Esophagus squamous epithelium (tissue), 5 donors: Measurements from ENCODE around the gene PDGFRB. TPM values are rescaled to one million over a fixed set of nuclear protein-coding genes. Genes with fewer than 3 reads are reported as not detected.

Source experiments
- DNase-seq: peaks from one replicate; lab custom pipeline; 2025; lab: John Stamatoyannopoulos, UW
- H3K27ac ChIP-seq, 4 donors: fragments of 200-600 bp; sonication (generic); one replicate each; pipeline ENCODE4 v1.5.1; 2016 to 2019; ENCODE audit warnings: mild to moderate bottlenecking in 1 of 4
- H3K27me3 ChIP-seq, 4 donors: fragments of 200-600 bp; sonication (generic); 1 replicate in 3 of 4; 2 replicates in 1 of 4; pipeline versions ENCODE4 v1.5.1 to v1.6.0; 2017 to 2021; ENCODE audit warnings: antibody characterized with exemption in 1 of 4
- H3K36me3 ChIP-seq, 3 donors: fragments of 200-600 bp; sonication (generic); one replicate each; pipeline ENCODE4 v1.5.1; 2016 to 2019
- H3K4me1 ChIP-seq, 3 donors: fragments of 200-600 bp; sonication (generic); one replicate each; pipeline ENCODE4 v1.5.1; 2017 to 2019
- H3K4me3 ChIP-seq, 4 donors: fragments of 200-600 bp; sonication (generic); 1 replicate in 3 of 4; 2 replicates in 1 of 4; pipeline ENCODE4 v1.5.1; 2016 to 2019; ENCODE audit warnings: mild to moderate bottlenecking in 2 of 4, moderate library complexity in 1 of 4
- H3K9me3 ChIP-seq, 3 donors: fragments of 200-600 bp; sonication (generic); one replicate each; pipeline ENCODE4 v1.5.1; 2016 to 2019
- POLR2A ChIP-seq, 4 donors: fragments of 450-650 bp; IDR thresholded peaks; one replicate each; pipeline ENCODE4 v1.6.1; 2017; ENCODE audit warnings: antibody characterized with exemption in 4 of 4, mild to moderate bottlenecking in 4 of 4, moderate library complexity in 3 of 4
- WGBS, 2 donors: methylation state at CpG; one replicate each; pipeline ENCODE4 v1.1.5; 2018; 5-methylcytosine and 5-hydroxymethylcytosine counted together
- intact Hi-C: fragments of 100-400 bp; cut with DNase I; formaldehyde crosslinking; loops from one replicate; pipeline ENCODE4 v1.15.0; 2022
- total RNA-seq, 4 donors: library from RNA; depleted of rRNA; stranded (reverse); fragments of >200 nt; gene quantifications; one replicate each; pipeline ENCODE4 v1.1.0, GENCODE V29; 2016
- TF ChIP-seq, protein P1 (sequence below), 6 experiments: fragments of 450-650 bp in 4 of 6; fragments of 200-600 bp in 2 of 6; sonication (generic) in 2 of 6; IDR thresholded peaks; one replicate each; pipeline ENCODE4 v1.5.1; 2016 to 2019; ENCODE audit warnings: antibody characterized with exemption in 6 of 6, mild to moderate bottlenecking in 4 of 6, moderate library complexity in 4 of 6
- donor health status: DM: yes; HTN: yes; CAD: no.

PDGFRB gene
- total RNA-seq, 4 donors from 2014 or later: 5.6 to 51.7 (median 31.0) TPM

DNA sequence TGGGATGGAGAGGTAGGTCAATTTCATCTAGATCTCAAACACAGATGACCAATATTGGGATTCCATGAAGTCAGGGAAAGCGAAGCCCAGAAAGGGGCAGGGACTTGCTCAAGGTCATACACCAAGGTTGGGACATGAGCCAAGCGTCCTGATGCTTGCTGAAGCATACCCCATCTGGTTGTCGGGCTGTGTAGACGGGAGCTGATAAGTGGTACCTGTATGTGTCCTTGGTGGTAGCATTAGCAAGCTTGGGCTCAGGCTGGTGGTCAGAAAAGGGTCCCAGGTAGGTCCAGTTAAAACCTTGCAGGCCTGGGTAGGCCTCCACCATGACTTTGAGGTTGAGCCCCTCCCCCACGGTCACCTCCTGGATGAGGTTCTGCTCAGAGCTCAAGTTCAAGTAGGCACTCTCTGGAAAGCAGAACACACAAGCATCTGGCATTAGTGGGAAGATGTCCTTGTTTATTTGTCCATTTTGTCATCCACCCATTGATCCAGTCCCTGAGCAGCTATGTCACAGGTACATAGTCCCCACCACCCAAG lies 82.5 kb downstream of the PDGFRB start:
- Histone ChIP-seq H3K27ac (no peak overlapping the region), H3K27me3 (no peaks in the 10 kb centered on the region), H3K4me3 (no peak overlapping the region), H3K36me3 (no peaks in the 10 kb centered on the region), H3K9me3 (no peaks in the 10 kb centered on the region), H3K4me1 (no peaks in the 10 kb centered on the region)
- DNase-seq: no peak
- TF ChIP-seq, protein P1, sequence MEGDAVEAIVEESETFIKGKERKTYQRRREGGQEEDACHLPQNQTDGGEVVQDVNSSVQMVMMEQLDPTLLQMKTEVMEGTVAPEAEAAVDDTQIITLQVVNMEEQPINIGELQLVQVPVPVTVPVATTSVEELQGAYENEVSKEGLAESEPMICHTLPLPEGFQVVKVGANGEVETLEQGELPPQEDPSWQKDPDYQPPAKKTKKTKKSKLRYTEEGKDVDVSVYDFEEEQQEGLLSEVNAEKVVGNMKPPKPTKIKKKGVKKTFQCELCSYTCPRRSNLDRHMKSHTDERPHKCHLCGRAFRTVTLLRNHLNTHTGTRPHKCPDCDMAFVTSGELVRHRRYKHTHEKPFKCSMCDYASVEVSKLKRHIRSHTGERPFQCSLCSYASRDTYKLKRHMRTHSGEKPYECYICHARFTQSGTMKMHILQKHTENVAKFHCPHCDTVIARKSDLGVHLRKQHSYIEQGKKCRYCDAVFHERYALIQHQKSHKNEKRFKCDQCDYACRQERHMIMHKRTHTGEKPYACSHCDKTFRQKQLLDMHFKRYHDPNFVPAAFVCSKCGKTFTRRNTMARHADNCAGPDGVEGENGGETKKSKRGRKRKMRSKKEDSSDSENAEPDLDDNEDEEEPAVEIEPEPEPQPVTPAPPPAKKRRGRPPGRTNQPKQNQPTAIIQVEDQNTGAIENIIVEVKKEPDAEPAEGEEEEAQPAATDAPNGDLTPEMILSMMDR (IDR thresholded peaks at IDR 0.05): no peak
- TF ChIP-seq POLR2A (IDR thresholded peaks at IDR 0.05): no peak
- WGBS, 2 donors: 81 to 94% methylated on average over 3 to 5 of the region's 5 CpGs
- intact Hi-C loops: no loop called here

DNA sequence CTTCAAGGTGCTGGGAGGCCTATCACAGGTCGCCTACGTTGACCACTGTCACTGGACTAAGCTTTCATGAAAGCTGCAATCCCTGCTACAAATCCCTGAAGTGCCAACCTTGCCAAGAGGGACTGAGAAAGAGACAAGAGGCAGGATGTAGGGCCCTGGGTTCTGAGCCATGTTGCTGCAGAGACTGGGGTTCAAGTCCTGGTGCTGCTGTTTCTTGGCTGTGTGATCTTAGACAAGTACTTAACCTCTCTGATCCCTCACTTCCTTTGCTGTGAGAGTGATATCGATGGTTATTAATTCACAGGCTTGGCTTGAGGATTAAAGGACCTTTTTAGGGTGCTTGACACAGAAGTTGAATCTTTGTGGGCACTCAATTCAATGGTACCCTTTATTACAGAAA lies 84.8 kb downstream of the PDGFRB start:
- DNase-seq: no peak
- Histone ChIP-seq H3K4me3 (no peak overlapping the region), H3K27ac (no peak overlapping the region), H3K4me1 (peaks cover 0 to under 1% (median 0%) of the 10 kb centered on the region in 3 donors), H3K9me3 (no peaks in the 10 kb centered on the region), H3K36me3 (no peaks in the 10 kb centered on the region), H3K27me3 (peaks cover 0 to under 1% (median 0%) of the 10 kb centered on the region in 4 donors)
- 79 to 84% methylated on average over 3 of the region's 3 CpGs for WGBS, 2 donors
- TF ChIP-seq, protein P1 (IDR thresholded peaks at IDR 0.05): no peak
- TF ChIP-seq POLR2A (IDR thresholded peaks at IDR 0.05): no peak
- intact Hi-C loops: no loop called here

DNA sequence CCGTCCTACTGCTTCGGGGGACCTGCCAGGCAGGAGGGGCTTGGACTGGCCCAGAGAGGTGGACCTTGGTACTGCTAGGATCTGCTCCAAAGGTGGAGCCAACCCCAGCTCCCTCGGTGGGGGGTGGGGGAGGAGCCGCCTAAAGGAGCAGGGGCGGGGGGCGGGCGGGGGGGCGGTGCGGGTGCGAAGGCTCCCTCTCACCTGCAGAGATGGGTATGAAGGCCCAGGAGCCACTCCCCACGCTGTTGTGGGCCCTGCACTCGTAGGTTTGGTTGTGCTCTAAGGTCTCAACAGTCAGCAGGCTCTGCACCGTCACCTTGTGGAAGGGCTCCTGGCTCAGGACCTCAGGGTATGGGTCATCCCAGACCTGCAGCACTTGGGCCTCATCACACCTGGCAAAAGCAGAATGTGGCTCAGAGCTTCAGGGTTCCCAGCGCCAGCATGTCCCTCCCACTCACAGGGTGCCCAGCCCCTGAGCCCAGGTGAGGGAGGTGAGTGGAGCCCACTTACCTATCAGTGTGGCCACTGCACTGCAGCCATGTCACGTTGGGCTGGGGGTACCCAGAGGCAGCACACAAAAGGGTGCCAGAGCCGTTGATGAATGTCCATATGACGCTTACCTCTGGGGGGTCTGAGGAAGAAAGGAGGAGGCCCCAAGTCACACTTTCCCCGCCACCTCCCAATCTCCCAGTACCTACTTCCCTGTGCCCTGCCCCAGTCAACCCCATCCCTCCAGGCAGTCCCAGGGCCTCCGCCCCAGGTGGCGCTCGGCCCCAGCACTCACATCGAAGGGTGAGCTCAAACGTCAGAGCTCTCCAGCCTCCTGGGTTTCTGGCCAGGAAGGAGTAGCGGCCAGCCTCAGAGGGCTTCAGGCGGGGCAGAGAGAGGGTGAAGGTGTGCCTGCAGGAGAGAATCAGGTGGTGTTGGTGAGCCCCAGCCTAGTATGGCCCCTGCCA lies 85.7 kb downstream of the PDGFRB start:
- intact Hi-C loops: no loop called here
- no peak for DNase-seq
- Histone ChIP-seq H3K36me3 (no peaks in the 10 kb centered on the region), H3K4me1 (peaks cover 0 to 5% (median 0%) of the 10 kb centered on the region in 3 donors), H3K27ac (no peak overlapping the region), H3K4me3 (no peak overlapping the region), H3K9me3 (no peaks in the 10 kb centered on the region), H3K27me3 (peaks cover 0 to 9% (median 0%) of the 10 kb centered on the region in 4 donors)
- WGBS, 2 donors: 33 to 91% methylated on average over 1 to 6 of the region's 25 CpGs
- TF ChIP-seq, protein P1 (IDR thresholded peaks at IDR 0.05): no peak
- no peak for TF ChIP-seq POLR2A (IDR thresholded peaks at IDR 0.05)

DNA sequence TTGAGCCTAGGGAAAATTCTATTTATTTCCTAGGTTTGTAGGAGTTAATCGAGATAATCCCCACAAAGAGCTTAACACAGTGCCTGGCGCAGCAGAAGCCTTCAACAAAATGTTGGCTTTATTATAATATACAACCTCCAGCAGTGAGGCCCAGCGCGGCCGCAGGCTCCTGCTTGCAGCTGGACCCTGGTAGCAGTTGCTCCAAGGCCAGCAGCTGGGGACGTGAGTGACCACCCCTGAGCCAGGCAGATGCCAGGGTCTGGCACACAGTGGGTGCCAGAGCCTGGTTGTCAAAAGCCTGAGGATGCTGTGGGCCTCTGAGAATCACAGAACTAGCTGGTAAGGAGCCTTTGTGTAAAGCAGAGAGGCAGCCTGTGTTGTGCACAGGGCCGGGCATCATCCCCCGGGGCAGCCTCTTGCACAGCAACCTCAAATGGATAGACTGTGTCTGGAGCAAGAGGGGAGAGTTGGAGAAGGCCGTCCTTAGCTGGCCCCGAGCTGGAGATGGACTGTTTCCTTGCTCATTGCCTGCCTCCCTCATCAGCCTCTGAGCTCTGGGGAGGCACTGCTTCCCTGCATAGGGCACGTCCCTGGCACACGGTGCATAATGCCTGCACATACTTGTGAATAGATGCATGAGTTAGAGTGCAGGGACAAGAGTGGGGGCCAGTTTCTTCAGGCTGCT lies 86.5 kb downstream of the PDGFRB start:
- H3K27me3 ChIP-seq: peaks cover 0 to 13% (median 0%) of the 10 kb centered on the region in 4 donors
- 74 to 81% methylated on average over 6 to 9 of the region's 12 CpGs for WGBS, 2 donors
- no peaks in the 10 kb centered on the region for H3K9me3 ChIP-seq
- H3K4me3 ChIP-seq: no peak overlapping the region
- TF ChIP-seq, protein P1 (IDR thresholded peaks at IDR 0.05): no peak
- TF ChIP-seq POLR2A (IDR thresholded peaks at IDR 0.05): no peak
- H3K4me1 ChIP-seq: peaks cover 0 to 5% (median 0%) of the 10 kb centered on the region in 3 donors
- no peak overlapping the region for H3K27ac ChIP-seq
- intact Hi-C loops: no loop called here
- no peaks in the 10 kb centered on the region for H3K36me3 ChIP-seq
- DNase-seq: no peak
